ENCODE measurements around the gene SPAG16.

- TF ChIP-seq, protein P1, sequence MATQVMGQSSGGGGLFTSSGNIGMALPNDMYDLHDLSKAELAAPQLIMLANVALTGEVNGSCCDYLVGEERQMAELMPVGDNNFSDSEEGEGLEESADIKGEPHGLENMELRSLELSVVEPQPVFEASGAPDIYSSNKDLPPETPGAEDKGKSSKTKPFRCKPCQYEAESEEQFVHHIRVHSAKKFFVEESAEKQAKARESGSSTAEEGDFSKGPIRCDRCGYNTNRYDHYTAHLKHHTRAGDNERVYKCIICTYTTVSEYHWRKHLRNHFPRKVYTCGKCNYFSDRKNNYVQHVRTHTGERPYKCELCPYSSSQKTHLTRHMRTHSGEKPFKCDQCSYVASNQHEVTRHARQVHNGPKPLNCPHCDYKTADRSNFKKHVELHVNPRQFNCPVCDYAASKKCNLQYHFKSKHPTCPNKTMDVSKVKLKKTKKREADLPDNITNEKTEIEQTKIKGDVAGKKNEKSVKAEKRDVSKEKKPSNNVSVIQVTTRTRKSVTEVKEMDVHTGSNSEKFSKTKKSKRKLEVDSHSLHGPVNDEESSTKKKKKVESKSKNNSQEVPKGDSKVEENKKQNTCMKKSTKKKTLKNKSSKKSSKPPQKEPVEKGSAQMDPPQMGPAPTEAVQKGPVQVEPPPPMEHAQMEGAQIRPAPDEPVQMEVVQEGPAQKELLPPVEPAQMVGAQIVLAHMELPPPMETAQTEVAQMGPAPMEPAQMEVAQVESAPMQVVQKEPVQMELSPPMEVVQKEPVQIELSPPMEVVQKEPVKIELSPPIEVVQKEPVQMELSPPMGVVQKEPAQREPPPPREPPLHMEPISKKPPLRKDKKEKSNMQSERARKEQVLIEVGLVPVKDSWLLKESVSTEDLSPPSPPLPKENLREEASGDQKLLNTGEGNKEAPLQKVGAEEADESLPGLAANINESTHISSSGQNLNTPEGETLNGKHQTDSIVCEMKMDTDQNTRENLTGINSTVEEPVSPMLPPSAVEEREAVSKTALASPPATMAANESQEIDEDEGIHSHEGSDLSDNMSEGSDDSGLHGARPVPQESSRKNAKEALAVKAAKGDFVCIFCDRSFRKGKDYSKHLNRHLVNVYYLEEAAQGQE (IDR thresholded peaks at IDR 0.05; ENCODE audit: insufficient read depth in 1 of 2, low read depth in 2 of 2, low read length in 2 of 2): no peak
- no peak for TF ChIP-seq POLR2AphosphoS5 (IDR thresholded peaks at IDR 0.05; ENCODE audit: low read depth, low read length)
- no peak for TF ChIP-seq TAF1 (IDR thresholded peaks at IDR 0.05; ENCODE audit: borderline replicate concordance, insufficient read depth, low read length)
- TF ChIP-seq SIN3A (IDR thresholded peaks at IDR 0.05; ENCODE audit: borderline replicate concordance, insufficient read depth, low read length): no peak
These were observed 912.0 kb downstream of the SPAG16 start for GRCh38 chr2:214196260-214196659.
